Measurements from ENCODE around the gene SYNPO2.

DNA sequence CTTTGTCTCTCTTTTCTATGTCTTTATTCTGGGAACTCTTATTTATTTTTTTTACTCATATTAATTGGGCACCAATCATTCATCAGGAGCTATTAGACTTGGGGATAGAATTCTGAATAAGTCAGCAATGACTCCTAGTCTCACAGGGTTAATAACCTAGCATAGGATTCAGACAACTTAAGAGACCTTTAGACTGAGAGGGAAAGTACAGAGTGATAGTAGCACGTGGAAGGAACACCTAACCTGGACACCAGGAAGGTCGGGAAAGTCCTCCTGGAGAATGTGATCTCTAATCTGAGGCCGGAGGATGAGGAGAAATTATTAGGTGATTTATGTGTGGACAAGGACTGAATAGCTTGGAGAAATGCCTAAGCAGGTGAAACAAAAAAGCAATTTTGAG lies 3.9 kb upstream of the SYNPO2 start:
- no peak for TF ChIP-seq TAF1 (IDR thresholded peaks at IDR 0.05; ENCODE audit: low read depth)
- TF ChIP-seq REST (IDR thresholded peaks at IDR 0.05; ENCODE audit: low read depth), result no peak
- TF ChIP-seq FOXM1 (IDR thresholded peaks at IDR 0.05; ENCODE audit: borderline replicate concordance, low read depth), result no peak
- no peak for TF ChIP-seq EGR1 (IDR thresholded peaks at IDR 0.05)
- no peak for TF ChIP-seq EP300 (IDR thresholded peaks at IDR 0.05; ENCODE audit: borderline replicate concordance)
- no peak for TF ChIP-seq CEBPB (IDR thresholded peaks at IDR 0.05)
- TF ChIP-seq YY1 (IDR thresholded peaks at IDR 0.05; ENCODE audit: low read depth), result no peak
